H1 (cell line): Measurements from ENCODE around the gene ORC5. TPM values are rescaled to one million over a fixed set of nuclear protein-coding genes. Genes with fewer than 3 reads are reported as not detected.

Experiments used
- CREB1 ChIP-seq: IDR thresholded peaks from 2 replicates; pipeline ENCODE4 v1.6.1; 2012; ENCODE audit warnings: inconsistent platforms
- KDM4A ChIP-seq: IDR thresholded peaks from one replicate; pipeline ENCODE4 v1.7.1; 2012; ENCODE audit warnings: low read depth, mild to moderate bottlenecking, moderate library complexity, low read length, inconsistent platforms; ENCODE audit not compliant: severe bottlenecking
- KDM5A ChIP-seq: fragments of 200-600 bp; IDR thresholded peaks from 2 replicates; pipeline ENCODE4 v1.7.1; 2012; ENCODE audit warnings: mild to moderate bottlenecking, low read length, inconsistent platforms, mixed read lengths
- NANOG ChIP-seq: IDR thresholded peaks from 2 replicates; pipeline ENCODE4 v1.6.1; 2011; ENCODE audit warnings: low read length, low read depth, mild to moderate bottlenecking, inconsistent platforms; ENCODE audit not compliant: insufficient read depth, poor library complexity, severe bottlenecking
- PHF8 ChIP-seq: fragments of 200-600 bp; sonication (generic); conservative IDR thresholded peaks from 2 replicates; pipeline ENCODE4 v1.7.1; 2012; ENCODE audit warnings: low read depth, mild to moderate bottlenecking, inconsistent platforms, low read length, moderate library complexity
- POLR2AphosphoS5 ChIP-seq: IDR thresholded peaks from 2 replicates; pipeline ENCODE4 v1.6.1; 2011; ENCODE audit warnings: low read depth, low read length
- SAP30 ChIP-seq: fragments of 300-600 bp; sonication (generic); IDR thresholded peaks from 2 replicates; pipeline ENCODE4 v1.7.1; 2012; ENCODE audit warnings: low read length, moderate library complexity, mild to moderate bottlenecking, inconsistent platforms; ENCODE audit not compliant: insufficient read depth, insufficient replicate concordance
- SIN3A ChIP-seq, 2 experiments: IDR thresholded peaks in 1 of 2; conservative IDR thresholded peaks in 1 of 2; 2 replicates each; pipeline ENCODE4 v1.6.1; 2011 to 2012; ENCODE audit warnings: low read length in 2 of 2, improper control_type of control experiment in 1 of 2, low read depth in 1 of 2, mild to moderate bottlenecking in 1 of 2
- TBP ChIP-seq: IDR thresholded peaks from 2 replicates; pipeline ENCODE4 v1.6.1; 2011; ENCODE audit warnings: low read depth, low read length, improper control_type of control experiment
- polyA plus RNA-seq, 7 experiments: library from polyadenylated mRNA; depleted of rRNA in 3 of 7; stranded (reverse) in 5 of 7; unstranded in 2 of 7; fragments of >200 nt in 5 of 7; fragments of 200-250 nt in 2 of 7; gene quantifications; 1 replicate in 5 of 7; 2 replicates in 1 of 7; 4 replicates in 1 of 7; pipeline versions ENCODE4 v1.2.1 to v1.2.3, GENCODE V29; 2011 to 2013; ENCODE audit warnings: missing spikeins in 2 of 7, mixed read lengths in 2 of 7
- total RNA-seq: library from RNA; stranded (reverse); fragmentation: NEBNext Ultra II Directional; extraction: Animal tissue kit (Norgen Biotek cat#: 25700); gene quantifications from 2 replicates; pipeline ENCODE4 v1.2.1, GENCODE V29; 2021
- TF ChIP-seq, protein P1 (sequence below): IDR thresholded peaks from 2 replicates; pipeline ENCODE4 v1.6.1; 2011; ENCODE audit warnings: low read depth, mild to moderate bottlenecking, low read length; ENCODE audit not compliant: insufficient read depth

The ORC5 gene
- total and polyA plus RNA-seq, 2 of the 8 experiments (the other 6 are each of a cell fraction or from before 2014, with no cell fraction given): 7.7 to 19.9 TPM

DNA sequence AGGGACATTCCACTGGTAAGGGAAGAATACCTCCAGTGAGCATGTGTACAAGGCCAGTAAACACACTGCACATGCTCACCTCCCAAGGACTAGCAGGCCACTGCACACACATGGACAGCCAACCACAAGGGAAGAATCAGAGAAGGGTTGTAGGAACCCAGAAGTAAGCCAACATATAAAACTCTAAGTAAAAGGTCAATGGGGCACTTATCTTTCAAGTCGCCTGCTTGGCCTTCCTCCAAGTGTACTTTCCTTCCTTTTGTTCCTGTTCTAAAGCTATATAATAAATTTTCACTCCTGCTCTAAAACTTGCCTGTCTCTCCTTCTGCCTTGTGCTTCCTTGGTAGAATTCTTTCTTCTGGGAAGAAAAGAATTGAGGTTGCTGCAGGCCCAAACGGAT lies 33.0 kb downstream of the ORC5 start (continued):
- TF ChIP-seq SAP30: no peak
- TF ChIP-seq PHF8: no peak
- no peak for TF ChIP-seq TBP
- no peak for TF ChIP-seq KDM5A
- no peak for TF ChIP-seq POLR2AphosphoS5
- no peak for TF ChIP-seq KDM4A
- no peak for TF ChIP-seq NANOG
- TF ChIP-seq CREB1: no peak
- TF ChIP-seq, protein P1, sequence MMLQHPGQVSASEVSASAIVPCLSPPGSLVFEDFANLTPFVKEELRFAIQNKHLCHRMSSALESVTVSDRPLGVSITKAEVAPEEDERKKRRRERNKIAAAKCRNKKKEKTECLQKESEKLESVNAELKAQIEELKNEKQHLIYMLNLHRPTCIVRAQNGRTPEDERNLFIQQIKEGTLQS: no peak
- no peak for TF ChIP-seq SIN3A (conservative IDR thresholded peaks at IDR 0.05 in 1 of 2, IDR thresholded peaks at IDR 0.05 in 1 of 2; ENCODE audit: low read depth in 1 of 2, low read length in 2 of 2)
